ENCODE measurements around the gene SLC41A2.

GRCh38 chr12:104953323-104953722 is 4.8 kb downstream of the SLC41A2 start:
- no peak for TF ChIP-seq CTCF (IDR thresholded peaks at IDR 0.05; ENCODE audit: insufficient read depth, low read length)
- TF ChIP-seq REST (IDR thresholded peaks at IDR 0.05; ENCODE audit: insufficient replicate concordance, low read depth), result no peak
- no peak for TF ChIP-seq POLR2AphosphoS5 (IDR thresholded peaks at IDR 0.05; ENCODE audit: low read depth)
- no peak for TF ChIP-seq GABPA (IDR thresholded peaks at IDR 0.05; ENCODE audit: low read depth)
- no peak for TF ChIP-seq SPI1 (IDR thresholded peaks at IDR 0.05; ENCODE audit: borderline replicate concordance, low read depth)
